Activated CD8-positive, alpha-beta T cell treated with anti-CD3 and anti-CD28 coated beads, Interleukin-2, amount 10 ng/mL, durations not matched to agents 7 days and 5 days (primary cell): ENCODE measurements around the gene CKMT1A. TPM values are rescaled to one million over a fixed set of nuclear protein-coding genes. Genes with fewer than 3 reads are reported as not detected.

Experiments used
- total RNA-seq, 2 experiments: library from RNA; stranded (reverse); gene quantifications; one replicate each; pipeline ENCODE4 v1.2.3, GENCODE V29; 2021

The CKMT1A gene
- total RNA-seq, 2 experiments from 2014 or later: not detected

Other genes starting within 250 kb of the CKMT1A start
- gene TP53BP1, start 200.7 kb upstream of the CKMT1A start, total RNA-seq: 10 to 100 TPM; 24.3 to 27.3 TPM
- gene MAP1A, start 176.3 kb upstream of the CKMT1A start, total RNA-seq: 1 to 10 TPM; 5.3 to 5.6 TPM
- 10 to 100 TPM; 42.5 to 48.3 TPM for gene PPIP5K1, start 103.7 kb upstream of the CKMT1A start, total RNA-seq
- not detected for gene CKMT1B, start 99.8 kb upstream of the CKMT1A start, total RNA-seq
- gene STRC, start 75.1 kb upstream of the CKMT1A start, total RNA-seq: under 1 TPM; 0.40 to 0.52 TPM
- 1 to 10 TPM; 6.0 to 9.1 TPM for gene CATSPER2, start 45.0 kb upstream of the CKMT1A start, total RNA-seq
- gene PDIA3, start 52.6 kb downstream of the CKMT1A start, total RNA-seq: 100 to 1,000 TPM; 306 to 313 TPM
- 1 to 10 TPM; 3.1 to 4.4 TPM for gene ELL3, start 83.1 kb downstream of the CKMT1A start, total RNA-seq
- 1,000 to 10,000 TPM; 1,025 to 1,042 TPM for gene SERF2, start 98.5 kb downstream of the CKMT1A start, total RNA-seq
- gene SERINC4, start 106.4 kb downstream of the CKMT1A start, total RNA-seq: under 1 TPM; 0.21 to 0.39 TPM
- gene HYPK, start 106.7 kb downstream of the CKMT1A start, total RNA-seq: 10 to 100 TPM; 15.8 to 19.9 TPM
- 10 to 100 TPM; 35.8 to 40.1 TPM for gene MFAP1, start 130.8 kb downstream of the CKMT1A start, total RNA-seq
- gene WDR76, start 133.1 kb downstream of the CKMT1A start, total RNA-seq: 10 to 100 TPM; 87.0 to 88.7 TPM